NCI-H446 (cell line): Measurements from ENCODE around the gene SIX2.

Experiments used
- DNase-seq, 2 experiments: peaks; one replicate each; lab custom pipeline; 2025; lab: John Stamatoyannopoulos, UW

Gene SIX2

DNA sequence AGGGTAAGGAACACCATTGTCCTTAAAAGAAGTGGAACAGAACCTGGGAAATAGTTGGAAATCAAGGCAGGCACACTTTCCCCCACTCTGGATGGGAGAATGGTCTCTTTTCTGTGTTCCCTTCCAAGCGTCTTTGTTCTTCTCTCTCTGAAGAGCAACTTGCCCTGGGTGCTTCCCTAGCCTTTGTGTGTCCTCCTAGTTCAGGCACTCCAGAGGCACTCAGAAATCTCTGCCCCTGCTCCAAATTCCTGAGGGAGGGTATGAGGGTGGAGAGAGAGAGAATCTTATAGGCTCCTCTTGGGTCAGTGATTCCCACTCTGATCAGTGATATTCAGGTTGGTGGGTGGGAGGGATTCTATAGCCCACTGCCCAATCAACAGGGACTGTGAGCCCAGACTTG, 8.8 kb upstream of the SIX2 start:
- no peak for DNase-seq

DNA sequence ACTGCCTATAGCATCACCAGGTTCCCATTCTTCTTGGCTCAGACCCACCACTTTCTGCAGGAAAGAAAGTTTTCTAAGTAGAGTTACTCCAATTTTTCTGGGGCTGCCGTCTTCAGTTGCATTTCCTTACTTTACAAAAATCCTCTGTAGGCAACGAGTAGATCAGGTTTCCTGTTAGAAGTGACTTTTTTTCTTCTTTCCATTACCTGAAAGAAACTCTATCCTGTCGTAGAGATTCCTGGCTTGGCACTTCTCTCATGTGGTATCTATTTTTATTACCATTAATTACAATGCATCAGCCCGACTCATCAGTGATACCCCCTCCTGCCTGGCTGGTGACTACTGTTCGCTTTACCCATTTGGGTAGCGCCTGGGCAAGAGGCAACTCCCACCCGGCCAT, 5.6 kb upstream of the SIX2 start:
- DNase-seq = no peak

DNA sequence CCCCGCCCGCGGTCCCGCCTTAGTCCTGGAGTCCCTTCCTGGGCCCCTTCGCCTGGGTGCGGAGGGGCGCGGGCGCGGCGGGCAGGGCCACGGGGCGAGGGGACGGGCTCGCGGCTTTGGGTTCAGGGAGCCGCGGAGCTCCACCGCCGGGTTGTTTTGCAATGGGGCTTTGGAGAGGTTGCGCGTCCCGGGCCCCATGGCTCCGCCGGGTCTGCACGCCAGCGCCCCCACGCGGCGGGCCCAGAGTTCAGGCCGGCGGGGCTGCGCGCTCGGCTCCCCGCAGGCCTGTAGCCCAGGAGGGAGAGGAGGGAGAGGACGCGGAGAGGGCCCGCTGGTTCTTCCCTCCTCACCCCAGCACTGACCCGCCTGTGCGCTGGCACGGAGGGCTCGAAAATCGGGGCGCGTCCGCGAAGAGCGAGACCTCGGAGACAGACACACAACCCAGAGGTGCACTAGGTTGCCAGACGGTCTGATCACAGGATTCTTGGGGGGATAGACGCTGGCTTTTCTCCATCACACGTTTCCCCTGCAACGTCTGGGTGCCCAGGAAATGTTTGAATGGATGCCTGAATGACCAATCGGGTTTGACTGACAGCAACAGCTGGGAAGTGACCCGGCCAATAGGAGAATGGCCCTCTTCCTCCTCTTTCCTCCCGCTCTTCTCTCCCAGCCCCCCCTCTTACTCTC, 4.9 kb upstream of the SIX2 start:
- no peak for DNase-seq

DNA sequence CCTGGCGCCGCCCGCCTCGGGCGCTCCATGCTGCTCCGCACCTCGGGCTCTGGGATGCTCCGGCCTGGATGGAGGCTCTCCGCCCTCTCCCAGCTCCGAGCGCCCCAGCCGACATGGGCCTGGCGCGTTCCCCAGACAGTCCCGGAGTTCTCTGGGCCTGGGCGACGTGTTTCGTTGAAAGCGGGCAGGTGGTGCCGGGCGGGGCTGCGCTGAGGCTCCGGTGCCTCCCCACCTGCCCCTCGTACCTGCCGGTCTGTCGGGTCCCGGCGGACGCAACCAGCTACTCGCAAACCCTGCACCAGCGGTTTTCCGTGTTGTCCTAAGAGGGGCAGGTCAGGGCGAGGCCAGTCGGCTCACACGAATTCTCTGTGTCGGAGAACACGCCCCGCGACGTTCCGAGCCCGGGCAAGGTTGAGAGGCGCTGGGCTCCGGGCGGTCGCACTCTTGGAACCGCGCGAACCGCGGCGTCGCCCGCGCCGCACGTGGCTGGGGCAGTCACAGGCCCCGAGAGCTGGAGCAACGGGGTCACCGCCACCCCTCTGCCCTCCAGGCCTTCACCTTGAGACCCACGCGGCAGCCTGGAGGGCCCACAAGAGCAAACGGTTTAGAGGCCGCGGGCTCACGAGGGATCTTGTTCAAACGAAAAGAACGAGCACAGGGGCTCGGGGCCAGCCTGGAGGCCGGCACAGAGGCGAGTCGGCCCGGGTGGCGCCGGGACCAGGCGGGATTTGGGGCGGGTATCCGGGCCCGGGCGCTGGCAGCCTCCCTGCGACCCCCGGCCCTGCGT, 4.2 kb upstream of the SIX2 start:
- DNase-seq = no peak

DNA sequence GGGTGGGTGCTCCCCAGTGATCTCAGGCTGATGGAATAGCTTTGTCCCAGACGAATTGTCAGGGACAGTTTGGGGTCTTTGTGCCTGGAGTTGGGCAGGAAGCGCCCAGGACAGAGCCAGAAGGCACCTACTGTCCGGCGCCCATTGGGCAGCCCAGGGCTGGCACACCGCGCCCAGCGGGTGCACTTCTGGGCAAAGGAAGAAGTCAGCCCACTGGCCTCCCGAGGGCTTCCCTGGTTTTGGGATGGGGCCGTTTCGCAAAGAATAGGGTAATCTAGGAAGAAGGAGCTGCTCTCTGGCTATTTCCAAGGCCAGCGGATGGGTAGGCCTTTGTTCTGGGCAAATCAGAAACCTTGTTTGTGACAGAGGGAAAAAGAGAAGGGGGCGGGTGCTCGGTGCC, 3.5 kb upstream of the SIX2 start:
- DNase-seq = no peak

DNA sequence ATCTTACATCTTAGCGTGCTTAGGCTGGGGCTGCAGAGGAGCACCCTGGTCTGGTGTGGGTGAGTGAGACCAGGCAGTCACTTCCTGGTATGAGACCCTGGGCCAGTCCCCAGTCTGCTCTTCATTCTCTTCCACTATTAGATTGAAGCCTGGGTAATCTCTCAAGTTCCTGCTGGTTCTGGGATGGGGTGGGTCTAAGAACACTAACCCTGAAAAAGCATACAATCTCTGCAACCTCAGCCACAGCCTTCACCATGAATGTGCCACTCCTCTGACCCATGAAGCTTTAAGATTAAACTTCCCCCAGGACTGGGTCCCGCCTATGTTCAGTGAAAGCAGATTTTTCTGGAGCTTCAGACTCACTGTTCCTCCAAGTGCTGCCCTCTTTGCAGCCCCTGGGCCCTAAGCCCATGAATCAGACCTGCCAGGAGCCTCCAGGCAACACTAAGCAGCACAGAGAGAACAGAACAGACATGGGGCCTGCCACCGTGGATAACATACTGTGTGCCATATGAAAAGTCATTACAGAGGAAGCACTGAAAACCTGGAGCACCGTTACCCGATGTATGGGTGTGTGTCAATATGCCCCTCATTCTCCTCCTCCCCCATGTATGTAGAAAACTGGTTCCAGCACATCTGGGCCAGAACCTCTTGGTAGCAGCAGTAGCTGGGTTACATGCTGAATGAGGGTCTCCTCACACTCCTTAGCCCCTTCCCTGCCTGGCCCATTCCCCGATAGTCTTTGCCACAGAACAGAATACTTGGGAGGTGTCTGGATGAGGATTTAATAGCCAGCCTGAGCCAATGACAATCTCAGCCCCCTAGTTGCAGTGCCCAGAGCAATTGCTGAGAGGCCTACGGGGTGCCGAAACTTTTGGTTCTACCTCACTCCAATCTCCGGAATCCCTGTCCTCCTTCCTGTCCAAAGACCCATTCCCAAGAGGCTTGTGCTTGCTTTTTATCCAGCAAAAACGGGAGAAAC, 2.7 kb upstream of the SIX2 start:
- DNase-seq = no peak

DNA sequence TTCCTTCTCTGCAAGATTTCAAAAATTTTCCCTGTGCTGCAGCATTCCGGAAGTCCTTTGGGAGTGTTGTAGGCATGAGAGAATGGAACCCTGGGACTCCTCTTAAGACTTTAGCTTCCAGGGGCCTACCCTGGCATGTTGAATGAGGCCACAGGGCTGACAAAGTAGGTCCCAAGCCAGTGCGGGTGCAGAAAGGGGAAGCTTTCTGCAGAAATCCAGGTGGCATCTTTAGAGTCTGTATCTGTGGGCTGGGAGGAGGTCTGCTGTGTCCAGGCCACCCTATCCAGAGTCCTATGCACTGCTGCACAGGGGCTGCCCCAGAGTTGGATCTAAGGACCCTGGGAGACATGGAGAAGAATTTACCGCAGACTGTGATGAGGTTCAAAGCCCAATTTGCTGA, 1.9 kb upstream of the SIX2 start:
- no peak for DNase-seq

DNA sequence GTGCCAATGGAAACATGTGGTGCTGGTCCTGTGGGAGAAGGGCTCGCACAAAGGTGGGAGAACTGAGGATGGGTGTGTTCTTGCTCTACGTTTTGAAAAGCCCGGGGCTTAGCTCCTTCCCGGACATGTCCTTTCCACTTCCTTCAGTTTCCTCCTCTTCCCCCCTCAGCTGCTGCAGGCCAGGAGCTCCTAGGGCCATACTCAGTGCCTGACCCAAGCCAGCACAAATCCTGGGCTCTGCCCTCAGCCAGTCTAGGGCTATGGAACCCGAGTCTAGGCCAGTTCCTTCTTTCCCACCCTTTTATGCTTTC, 1.4 kb upstream of the SIX2 start:
- DNase-seq = no peak

DNA sequence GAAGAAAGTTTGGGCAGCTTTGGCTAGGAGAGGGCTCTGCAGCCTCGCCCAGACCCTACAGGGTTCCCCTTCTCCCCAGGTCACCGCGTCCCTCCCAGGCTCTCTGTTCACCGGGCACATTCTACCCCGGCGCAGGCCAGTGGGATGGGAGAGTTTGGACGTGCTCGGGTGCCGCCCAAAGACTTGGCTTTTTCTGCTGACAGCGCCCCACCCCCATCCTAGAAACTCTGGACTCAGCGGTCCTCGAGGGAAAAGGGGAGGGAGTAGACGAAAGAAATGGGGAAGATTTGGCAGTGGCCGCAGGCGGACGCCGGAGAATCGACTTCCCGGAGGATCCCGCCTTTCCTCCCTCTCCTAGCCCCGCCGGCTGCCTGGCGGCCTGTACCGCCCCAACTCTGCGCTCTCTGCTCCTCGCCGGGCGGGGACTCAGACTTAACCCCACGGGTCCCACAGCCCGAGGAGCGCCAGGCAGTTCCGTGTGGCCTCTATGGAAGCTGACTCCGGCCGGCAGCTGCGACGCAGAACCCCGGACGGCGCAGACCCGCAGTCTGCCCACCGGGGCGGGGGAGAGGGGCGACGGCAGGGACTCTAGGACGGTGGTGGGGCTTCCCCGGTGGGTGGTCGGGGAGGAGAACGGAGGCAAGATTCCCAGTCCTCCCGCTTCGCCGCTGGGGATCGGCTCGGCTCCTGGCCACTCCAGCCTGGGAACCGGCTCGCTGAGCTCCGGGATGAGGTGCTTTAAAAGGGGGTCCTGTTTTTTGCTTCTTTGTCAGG, 863 bp upstream of the SIX2 start:
- DNase-seq = peak in 1 of 2 experiments; percentile 57

DNA sequence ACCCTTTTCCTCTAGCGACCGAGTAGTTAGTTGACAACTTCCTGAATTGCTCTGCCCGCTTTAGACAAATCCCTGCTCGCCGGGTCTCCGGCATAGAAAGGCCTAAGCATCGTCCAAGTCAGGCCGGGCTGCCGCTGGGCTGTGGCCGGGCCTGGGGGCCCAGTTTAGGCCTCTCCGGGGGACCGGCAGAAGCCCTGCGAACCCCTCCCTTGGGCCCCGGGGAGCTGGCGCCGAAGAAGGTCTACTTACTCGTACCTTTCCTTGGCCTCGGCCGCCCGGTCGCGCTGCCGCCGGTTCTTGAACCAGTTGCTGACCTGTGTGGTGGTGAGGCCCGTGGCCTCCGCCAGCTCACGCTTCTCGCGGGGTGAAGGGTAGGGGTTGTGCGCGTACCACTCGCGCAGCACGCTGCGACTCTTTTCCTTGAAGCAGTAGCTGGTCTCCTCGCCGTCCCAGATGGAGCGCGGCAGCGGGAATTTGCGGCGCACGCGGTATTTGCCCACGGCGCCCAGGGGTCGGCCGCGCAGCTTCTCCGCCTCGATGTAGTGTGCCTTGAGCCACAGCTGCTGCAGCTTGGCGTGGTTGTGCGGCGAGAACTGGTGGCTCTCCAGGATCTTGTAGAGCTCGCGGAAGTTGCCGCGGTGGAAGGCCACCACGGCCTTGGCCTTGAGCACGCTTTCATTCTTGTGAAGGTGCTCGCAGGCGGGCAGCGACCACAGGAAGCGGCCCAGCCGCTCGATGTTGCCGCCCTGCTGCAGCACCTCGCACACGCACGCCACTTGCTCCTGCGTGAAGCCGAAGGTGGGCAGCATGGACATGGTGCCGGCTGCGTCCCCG, 739 bp downstream of the SIX2 start:
- DNase-seq = no peak

DNA sequence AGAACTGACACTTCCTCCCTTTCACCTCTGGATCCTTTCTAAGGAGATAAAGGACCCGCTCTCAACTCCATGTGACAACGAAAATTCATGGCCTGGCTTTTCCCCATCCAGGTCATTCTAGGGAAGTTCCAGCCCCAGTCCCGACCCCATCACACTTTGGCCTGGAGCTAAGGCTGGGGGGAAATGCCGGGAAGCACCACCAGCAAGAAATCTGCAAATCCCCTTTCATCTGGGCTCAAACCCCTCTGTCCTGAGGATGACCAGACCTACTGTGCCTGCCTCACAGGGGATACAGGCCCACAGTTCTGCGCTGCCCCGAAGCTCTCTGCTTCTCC, 1.3 kb downstream of the SIX2 start:
- DNase-seq = no peak

DNA sequence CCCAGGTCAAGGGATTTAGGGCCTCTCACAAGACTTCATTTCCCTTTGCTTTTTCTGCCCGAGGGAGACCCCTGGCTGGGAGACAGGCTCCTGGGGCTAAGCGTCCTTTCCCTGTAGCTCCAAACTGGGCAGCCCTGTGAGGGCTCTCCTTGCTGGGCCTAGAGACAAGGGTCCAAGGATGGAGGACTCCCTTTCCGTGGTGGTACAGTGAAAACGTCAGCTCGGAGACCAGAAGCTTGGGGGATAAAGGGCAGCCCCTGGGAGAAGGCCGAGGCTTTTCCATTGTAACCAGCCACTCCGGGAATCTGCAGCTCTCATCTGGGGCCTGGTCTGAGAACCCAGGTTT, 2.3 kb downstream of the SIX2 start:
- no peak for DNase-seq

DNA sequence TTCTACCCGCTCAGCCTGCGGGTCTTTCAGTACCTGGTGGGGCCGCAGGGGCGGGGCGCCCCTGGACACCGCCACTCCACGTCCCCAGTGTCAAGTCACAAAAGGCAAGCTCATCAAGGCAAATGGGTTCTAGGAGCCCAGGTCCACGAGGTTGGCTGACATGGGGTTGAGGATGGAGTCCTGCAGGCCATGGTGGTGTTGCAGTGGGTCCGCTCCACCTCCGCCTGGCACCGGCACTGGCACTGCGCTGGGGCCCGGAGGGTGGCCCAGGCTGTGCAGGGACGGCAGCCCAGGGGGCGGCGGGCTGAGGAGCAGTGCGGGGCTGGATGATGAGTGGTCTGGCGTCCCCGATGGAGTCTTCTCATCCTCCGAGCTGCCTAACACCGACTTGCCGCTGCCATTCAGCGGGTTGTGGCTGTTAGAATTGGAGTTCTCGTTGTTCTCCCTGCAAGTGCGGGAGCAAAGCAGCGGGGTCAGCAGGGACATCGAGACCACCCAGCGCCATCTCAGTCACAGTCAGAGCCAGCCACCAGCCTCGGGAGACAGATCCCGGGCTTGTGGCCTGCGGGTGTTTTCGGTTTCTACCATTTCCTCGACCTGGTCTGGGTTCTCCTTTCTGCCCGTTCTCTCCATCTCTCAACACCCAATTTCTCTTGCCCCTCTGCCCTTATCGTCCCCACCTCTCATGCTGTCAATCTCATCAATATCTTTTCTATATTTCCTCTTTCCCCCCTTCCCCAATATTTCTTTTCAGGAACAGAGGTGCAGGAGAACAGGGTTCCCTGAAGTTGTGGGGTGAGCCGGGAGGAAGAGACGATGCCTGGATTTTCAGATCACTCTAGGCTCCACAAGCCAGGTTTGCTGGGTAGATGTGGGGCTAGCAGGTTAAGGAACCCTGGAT, 3.0 kb downstream of the SIX2 start:
- DNase-seq = no peak

DNA sequence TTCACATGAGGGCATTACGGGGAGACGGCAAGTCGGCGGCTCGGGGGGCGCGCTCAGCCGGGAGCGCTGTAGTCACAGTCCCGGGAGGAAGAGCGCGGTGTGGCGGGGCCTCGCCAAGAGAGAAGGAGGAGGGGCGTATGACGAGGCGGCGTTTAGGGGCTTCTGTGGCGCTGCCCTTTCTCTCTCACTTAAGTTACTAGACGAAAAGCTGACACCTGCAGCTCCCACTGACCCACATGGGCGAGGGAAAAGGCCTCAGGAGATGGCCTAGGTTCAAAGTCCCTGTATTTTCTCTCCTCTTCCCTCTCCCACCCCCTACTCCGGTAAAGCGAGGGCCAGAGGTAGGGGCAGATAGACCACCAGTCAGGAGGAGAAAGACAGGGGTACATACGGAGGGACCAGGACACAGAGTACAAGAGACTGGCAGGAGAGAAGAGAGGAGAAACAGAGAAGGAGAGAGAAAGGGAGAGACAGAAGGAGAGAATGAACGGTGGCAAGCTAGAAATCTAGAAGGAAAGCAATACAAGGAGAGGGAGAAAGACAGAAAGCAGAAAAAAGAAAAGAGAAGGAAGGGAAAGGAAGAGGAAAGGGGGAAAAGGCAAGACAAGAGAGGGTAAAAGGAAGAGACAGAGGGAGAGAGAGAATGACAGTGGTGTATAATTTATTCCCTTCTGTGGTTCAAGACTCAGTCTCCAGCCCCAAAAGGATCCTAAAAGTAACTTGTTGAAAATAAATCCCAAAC, 3.8 kb downstream of the SIX2 start:
- no peak for DNase-seq

DNA sequence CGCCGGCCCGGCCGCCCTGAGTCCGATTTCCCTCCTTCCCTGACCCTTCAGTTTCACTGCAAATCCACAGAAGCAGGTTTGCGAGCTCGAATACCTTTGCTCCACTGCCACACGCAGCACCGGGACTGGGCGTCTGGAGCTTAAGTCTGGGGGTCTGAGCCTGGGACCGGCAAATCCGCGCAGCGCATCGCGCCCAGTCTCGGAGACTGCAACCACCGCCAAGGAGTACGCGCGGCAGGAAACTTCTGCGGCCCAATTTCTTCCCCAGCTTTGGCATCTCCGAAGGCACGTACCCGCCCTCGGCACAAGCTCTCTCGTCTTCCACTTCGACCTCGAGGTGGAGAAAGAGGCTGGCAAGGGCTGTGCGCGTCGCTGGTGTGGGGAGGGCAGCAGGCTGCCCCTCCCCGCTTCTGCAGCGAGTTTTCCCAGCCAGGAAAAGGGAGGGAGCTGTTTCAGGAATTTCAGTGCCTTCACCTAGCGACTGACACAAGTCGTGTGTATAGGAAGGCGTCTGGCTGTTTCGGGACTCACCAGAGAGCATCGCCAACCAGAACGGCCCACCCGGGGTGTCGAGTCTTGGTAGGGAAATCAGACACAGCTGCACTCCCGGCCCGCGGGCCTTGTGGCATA, 4.6 kb downstream of the SIX2 start:
- DNase-seq = no peak

DNA sequence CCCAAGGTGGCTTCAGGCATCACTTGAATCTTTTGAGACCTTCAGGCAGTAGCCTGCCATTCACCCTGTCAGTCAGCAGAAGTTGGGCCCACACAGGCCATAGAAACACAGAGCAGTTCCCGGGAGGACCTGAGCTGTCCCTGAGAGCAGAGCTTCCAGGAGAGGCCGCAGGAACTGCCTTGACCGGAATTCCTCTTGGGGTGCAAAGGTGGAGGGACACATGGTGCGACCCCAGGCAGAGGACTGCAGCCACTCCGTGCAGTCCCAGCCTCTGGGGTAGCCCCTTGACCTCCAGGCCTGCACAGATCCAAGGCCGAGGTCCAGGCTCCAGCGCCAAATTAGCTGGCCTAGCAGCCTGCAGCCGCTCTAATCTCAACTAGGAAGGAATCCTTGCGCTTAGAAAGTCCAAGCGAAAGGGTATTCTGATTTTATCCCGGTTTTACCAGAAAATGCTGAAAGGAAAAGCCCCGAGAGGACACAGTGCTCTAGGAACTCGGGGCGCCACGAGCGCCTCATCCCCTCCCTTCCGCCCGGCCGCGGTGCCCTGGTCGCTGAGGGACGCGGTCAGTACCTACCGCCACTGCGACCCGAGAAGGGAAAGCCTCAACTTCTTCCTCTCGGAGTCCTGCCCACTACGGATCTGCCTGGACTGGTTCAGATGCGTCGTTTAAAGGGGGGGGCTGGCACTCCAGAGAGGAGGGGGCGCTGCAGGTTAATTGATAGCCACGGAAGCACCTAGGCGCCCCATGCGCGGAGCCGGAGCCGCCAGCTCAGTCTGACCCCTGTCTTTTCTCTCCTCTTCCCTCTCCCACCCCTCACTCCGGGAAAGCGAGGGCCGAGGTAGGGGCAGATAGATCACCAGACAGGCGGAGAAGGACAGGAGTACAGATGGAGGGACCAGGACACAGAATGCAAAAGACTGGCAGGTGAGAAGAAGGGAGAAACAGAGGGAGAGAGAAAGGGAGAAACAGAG, 5.4 kb downstream of the SIX2 start:
- no peak for DNase-seq

DNA sequence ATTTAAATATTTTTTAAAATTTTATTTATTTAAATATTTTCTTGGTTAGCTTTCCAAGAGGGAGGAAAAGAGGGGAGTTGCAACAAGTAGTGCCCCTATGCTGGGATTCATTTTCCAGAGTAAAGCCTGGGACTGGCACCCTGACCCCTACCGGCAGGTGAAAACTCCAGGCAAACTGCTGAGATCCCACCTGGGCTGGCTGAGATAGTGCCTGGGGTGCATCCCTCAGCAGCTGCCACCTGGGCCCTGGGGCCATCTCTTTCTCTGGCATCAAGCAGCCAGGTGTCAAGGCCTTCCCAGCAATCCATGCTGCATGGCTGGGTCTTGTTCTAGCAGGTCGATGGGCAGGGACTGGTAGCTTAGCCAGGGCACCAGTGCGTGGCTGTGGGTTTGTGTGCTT, 6.6 kb downstream of the SIX2 start:
- DNase-seq = no peak

DNA sequence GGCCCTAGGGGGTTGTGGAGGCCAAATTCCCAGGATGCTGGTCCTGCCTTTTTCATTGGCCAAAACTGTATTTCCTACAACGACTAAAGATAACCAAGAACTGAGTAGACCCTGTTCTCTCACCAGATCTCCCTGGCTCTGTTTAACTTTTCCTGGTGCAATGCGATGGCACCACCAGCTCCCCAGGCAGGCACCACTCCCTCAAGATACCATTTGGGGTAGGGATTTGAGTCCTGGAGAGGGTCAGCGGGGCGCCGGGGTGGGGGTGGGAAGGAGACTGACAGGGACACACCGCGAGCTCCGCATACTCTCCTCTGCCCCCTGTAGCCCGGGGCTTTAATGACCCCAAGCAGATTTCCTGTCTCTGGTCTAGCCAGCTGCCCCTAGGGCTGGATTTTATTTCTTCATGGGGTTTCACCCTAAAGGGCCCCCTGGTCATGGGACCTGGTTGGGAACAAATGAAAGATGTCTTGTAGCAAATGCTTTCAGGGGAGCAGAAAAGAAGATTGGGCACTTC, 7.3 kb downstream of the SIX2 start:
- no peak for DNase-seq
